HG03571 (cell line): ENCODE data around the gene ASPSCR1.
"Not testable (repeated sequence)": the region's sequence is repeated elsewhere in the genome, so short reads cannot be mapped to it uniquely, and the experiment has no call there.

ENCODE experiments used
- ATAC-seq: cut with Tn5 transposase; IDR thresholded peaks from one replicate; pipeline ENCODE4 v1.9.1; 2021; ENCODE audit not compliant: unreplicated experiment

The ASPSCR1 gene

DNA sequence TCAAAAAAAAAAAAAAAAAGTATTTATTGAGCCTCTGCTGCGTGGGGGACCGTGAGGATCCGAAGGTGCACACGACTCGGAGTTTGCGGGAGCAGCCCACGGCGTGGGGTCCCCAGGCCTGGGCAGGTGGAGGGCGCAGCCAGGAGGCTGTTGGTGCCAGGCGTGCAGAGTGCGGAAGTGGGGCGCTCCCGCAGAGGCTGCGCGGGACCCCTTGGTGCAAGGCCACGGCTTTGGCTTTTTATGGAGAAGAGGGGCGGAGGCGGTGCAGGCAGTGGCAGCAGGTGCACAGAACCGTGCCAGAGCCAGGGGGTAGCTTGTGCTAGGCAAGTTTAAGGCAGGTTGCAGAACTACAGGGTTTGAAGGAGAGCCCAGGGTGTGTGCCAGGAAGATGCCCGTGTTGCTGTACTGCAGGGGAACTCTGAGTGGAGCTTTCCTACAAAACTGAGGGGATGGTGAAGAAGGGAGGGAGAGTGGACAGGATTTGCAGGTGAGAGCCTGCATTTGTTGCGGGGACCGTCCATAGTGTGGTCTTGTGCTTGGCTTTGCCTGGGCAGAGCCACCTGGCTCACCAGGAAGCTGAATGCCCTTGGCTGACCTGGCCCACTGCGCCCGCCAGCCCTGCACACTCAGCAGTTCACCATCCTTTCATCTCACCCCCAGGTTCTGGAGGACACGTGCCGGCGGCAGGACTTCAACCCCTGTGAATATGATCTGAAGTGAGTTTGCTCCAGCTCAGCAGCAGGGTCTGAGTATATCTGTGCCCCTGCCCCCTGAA, 1.3 kb downstream of the ASPSCR1 start:
- ATAC-seq = no peak

DNA sequence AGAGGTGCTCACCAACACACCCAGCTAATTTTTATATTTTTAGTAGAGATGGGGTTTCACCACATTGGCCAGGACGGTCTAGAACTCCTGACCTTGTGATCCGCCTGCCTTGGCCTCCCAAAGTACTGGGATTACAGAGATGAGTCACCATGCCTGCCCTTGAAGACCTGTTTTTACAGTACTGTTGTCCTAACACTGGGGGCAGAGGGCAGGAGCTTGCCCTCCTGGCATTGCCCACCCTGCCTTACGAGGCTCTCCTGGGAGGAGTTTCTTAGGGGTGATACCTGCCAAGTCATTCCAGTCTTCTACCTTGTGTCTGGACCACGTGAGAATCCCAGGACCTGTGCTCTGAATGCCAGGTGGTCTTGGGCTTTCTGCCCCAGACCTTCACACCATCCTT, 2.7 kb downstream of the ASPSCR1 start:
- ATAC-seq = no peak

DNA sequence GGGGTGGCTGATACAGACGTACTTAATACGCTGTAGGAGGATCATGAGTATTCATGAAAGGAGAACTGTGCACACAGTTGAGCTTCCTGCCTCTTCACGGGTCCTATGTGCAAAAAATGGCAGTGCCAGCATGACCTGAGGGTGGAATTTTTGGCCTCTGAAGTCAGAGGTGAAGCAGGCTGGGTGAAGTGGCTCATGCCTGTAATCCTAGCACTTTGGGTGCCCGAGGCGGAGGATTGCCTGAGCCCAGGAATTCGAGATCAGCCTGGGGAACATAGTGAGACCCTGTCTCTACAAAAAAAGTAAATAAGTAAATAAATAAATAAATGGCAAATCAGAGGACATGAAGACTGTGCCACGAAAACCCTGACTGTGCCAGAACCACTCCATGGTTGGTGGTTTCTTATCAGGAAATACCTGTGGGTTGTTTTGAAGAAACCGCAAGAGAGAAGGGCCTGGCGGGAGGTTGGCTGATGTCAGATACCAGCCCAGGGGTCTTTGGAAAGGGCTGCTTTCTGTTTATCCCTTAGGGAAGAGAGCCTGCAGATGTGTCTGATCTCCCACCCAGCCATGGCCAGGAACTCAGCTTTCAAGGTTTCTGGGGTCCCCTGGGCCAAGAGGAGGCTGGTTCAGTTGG, 3.4 kb downstream of the ASPSCR1 start:
- no peak for ATAC-seq

DNA sequence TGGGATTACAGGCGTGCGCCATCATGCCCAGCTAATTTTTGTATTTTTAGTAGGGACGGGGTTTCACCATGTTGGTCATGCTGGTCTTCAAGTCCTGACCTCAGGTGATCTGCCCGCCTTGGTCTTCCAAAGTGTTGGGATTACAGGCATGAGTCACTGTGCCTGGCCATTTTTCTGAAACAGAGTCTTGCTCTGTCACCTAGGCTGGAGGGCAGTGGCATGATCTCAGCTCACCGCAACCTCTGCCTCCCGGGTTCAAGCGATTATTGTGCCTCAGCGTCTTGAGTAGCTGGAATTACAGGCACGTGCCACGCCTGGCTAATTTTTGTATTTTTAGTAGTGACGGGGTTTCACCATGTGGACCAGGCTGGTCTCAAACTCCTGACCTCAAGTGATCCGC, 4.1 kb downstream of the ASPSCR1 start:
- ATAC-seq = not testable (repeated sequence)

DNA sequence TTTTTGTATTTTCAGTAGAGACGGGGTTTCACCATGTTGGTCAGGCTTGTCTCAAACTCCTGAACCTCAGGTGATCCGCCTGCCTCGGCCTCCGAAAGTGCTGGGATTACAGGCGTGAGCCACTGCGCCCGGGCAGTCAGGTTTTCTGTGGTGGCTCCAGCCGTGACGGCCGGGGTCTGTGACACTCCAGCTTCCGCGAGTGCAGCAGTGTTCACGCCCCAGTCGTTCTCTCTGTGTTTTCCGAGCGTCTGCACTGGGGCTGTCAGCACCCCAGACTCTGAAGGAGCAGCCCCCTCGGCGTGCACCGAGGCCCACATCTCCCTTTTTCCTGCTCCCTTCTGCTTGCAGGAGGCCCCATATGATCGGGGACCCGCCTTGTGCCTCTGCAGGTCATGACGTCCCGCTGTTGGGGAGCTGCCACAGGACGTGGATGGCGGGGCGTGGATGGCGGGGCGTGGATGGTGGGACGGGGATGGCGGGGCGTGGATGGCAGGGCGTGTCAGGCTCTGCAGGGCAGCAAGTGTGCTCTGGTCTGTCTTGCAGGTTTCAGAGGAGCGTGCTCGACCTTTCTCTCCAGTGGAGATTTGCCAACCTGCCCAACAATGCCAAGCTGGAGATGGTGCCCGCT, 5.7 kb downstream of the ASPSCR1 start:
- ATAC-seq = no peak

DNA sequence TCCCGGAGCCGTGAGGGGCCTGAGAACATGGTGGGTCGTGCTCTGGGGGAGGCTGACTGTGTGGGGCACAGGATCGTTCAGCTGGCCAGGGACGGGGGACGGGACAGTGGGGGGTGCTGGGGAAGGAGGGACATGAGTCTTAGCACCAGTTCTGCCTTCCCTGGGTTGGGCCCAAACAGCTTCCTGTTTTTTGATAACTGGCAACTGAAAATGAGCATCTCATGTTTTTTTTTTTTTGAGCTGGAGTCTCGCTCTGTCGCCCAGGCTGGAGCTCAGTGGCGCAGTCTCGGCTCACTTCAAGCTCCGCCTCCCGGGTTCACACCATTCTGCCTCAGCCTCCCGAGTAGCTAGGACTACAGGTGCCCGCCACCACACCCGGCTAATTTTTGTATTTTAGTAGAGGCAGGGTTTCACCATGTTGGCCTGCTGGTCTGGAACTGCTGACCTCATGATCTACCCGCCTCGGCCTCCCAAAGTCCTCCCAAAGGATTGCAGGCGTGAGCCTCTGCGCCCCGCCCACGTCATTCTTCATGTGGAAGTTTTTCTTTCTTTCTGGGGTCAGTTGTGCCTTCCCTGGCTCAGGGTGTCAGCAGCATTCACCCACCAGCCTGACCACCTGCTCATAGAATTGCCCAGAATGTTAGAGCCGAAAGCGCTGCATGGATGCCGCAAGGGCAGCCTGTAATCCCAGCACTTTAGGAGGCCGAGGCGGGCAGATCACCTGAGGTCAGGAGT, 6.4 kb downstream of the ASPSCR1 start:
- no peak for ATAC-seq

DNA sequence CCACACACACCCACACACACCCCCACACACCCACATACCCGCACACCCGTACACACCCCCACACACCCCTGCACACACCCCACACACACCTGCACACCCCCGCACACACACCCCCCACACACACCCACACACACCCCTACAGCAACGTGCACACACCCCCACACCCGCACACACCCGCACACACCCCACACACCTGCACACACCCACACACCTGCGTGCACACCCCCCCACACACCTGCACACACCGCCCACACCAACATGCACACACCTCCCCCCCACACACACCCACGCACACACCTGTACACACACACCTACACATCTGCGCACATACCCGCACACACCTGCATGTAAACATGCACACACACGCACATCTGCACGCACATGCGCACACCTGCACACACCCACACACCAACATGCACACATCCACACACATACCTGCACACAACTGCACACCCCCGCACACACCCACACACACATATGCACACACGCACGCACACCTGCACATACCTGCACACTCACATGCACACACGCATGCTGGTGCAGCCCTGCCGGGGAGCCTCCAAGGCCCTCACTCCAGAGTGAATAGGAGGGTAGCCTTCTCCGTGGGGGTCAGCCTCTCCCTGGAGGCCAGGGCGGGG, 7.5 kb downstream of the ASPSCR1 start:
- ATAC-seq = no peak

DNA sequence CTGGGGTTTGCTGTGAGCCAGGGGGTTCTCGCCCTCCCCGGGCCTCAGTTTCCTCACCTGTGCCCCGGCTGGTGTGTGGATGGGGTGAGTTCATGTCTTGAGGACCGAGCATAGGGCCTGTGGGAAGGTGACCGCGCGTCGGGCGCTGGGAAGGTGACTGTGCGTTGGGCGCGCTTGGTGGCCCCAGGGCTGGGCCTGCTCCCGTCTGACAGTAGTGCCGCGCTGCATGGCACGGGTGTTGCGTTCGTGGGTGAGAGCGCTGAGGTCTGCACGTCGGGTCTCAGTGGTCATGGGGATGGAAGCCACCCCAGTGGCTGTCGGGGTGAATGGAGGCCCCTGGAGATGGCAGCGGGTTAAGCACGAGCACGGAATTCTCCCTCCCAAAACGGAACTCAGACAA, 9.2 kb downstream of the ASPSCR1 start:
- no peak for ATAC-seq

DNA sequence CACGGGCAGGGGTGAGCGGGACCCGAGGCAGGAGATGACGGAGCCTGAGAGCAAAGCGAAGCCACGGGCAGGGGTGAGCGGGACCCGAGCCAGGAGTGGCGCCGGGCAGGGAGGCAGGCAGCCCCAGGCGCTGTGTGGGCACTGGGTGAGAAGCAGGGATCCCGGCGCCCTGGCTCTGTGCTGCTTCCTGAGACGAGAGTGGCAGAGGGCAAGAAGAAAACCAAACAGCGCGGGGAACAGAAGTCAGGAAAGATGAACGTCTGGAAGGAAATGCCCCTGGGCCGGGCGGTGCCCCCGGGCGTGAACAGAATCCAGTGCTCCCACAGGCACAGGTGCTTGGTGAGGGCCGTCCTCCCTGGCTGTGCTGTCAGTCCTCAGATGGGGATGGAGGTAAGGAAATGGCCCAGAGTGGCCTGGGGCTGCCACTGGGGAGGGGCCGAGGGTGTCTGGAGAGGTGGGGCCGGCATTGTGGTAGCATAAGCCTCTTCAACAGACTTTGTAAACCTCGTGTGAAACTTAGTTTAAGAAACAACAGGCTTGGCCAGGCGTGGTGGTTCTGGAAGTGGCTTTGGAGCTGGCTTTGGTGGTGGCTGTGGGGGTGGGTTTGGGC, 9.8 kb downstream of the ASPSCR1 start:
- no peak for ATAC-seq

DNA sequence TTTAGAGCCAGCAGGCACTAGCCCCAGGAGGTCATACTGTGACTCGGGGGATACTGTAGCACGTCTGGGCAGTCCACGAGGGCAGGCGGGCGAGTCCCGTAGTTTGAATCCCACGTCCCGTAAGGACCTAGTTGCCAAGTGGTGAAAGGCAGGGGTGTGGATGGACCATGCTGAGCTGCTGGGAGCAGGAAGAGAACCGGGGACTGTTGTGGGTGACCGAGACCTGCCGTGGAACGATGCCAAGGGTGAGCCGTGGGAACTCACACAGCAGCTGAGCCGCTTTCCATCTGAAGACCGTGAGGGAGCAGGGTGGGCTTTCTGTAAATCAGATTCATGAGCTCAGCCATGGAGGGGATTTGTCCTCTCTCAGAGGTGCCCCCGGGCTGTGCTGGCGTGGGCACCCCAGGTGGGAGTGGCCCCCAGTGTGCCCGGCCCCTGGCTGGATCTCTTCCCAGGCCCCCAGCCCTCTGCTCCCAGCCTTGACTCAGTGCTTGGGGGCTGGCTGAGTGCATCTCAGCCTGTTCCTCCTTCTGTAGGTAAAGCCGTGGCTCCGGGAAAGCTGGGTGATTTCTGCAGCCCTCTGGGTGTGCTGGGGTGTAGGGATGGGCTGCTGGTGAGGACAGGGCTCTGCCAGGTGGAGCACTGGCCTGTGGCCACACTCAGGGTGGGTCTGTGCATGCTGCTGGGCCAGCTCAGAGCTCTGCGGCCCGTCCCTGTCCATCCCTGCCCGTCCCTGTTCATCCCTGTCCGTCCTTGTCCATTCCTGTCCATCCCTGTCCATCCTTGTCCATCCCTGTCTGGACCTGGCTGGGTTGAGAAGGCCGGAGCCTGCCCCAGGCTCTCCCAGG, 13.6 kb downstream of the ASPSCR1 start:
- ATAC-seq = no peak

DNA sequence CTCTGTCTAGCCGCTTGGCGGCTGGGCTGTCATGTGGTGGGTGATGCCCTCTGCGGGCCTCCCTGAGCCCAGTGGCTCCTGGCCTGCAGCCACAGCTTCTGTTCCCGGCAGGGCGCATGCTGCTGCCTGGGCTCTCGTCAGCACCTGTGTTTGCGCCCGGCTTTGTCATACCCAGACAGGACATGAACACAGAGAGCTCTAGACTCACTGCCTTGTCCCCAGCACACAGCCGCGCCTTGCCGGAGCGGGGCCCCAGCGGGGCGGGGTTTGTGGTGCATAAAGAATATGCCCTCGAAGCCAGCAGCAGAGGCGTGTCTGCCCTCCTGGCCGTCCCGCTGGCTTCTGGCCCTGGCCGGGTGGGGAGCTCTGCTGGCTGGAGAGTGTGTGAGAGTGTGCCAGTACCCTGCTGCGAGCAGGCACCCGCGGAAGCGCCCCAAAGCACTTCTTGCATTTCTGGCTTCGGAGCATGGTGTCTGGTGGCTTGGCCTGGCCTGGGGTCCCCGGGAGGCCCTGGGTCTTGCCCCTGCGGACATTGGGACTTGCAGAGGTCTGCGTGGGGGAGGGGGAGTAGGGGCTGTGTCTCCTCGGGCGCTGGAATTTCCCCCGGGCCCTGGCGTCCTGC, 14.4 kb downstream of the ASPSCR1 start:
- no peak for ATAC-seq

DNA sequence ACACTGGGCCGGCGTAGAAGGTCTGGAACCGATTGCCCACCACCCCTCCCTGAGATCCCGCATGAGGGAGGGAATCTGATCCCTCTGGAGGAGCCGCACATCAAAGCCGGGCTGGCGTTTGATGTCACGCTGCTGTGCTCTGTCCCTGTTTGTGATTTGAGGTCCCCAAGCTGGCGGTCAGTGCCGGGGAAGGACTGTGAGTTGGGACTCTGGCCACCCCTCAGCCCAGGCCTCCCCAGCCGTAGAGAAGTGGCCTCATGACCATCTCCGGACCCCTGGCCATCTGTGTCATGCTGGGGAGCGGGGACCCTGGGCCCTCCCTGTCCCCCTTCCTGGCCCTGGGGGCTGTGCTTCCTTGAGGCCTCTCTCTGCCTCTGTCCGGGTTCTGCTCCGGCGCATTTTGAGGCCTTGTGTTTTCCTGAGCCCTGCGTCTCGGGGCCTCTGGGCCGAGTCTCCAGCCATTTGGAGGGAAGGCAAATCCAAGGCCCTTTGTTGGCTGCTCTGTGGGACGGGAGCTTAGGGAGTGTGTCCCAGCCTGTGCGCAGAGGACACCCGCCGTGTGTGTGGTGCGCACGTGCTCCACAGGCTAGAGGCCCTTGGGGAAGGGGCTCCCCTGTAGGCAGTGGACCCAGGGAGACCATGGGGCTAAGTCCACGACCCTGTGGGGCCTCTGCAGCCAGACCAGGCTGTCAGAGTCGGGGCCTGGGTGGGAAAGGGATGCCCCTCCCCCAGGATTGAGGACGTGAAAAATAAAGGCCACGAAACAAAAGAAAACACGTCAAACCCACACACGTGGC, 15.1 kb downstream of the ASPSCR1 start:
- no peak for ATAC-seq

DNA sequence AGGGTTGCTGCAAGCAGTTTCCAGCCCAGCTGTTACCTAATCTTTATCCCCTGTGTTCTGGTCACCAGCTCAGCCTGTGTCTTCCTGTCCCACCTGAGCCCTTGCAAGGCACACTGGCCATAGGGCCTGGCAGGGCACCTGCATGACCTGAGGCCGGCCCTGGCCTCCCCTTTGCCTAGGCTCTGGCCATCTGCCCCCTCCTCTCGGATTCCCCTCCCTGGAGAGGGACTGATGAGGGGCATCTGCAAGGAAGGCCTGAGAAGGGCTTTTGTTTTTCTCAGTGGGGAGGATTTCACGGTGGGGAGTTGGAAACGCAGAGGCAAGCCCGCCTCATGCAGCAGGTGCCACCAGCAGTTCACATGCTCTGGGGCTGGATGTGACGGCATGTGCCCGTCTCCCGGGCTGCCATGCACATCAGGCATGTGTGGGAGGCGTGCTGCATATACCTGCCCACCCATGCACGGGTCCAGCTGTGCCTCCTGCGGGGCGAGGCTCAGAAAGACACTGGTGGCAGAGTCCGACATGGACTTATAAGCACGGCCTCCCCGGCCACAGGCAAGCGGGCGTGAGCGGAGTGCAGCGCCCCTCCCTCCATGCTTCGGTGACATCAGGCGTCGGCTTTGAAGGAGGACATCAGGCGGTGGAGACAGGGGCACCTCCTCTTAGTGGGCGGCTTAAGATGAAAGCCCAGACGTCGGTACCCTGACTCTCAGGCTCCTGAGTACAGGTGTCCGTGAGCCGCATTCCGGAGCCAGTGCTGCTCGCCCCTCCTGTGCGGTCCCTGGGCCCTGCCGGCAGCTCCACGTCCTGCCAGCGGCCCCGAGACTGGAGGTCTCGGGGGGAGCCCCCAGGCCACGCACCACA, 16.5 kb downstream of the ASPSCR1 start:
- no peak for ATAC-seq

DNA sequence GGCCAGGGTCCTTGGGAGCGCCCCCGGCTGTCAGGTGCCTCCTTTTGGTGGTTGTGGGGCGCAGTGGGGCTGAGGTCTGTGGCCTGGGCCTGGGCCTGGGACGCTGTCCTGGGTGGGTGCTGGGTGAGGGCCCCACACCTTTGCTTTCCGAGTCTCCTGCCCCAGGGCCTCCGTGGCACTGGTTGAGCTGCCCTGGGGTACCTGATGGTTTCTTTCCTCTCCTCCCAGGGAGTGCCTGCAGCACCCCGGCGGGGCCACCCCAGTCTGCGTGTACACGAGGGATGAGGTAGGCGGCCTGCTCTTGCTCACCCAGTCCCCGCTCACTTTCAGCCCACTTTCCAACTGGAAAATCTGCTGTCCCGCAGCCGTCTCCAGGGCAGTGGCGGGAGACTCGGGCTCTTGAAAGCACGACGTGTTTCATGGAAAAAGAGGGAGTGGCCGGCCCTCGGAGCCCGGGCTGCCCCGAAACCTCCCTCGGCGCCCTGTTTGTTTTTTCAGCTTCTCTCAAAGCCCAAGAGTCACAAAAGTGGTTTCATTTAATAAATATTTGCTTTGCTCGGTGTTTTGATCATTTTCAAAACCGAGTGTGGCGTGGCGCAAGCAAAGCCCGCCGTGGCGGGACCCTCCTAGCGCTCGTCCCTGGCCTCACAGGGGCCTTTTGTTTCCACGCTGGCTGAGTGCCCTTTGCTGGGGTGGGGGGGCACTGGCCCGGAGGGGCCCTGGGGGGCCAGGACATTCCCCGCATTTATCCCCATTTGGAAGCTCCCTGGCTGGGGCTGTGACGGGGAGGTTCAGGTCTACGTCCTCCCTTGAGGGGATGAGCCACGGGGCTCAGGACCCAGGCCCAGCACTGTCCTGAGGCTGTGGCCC, 17.4 kb downstream of the ASPSCR1 start:
- no peak for ATAC-seq

DNA sequence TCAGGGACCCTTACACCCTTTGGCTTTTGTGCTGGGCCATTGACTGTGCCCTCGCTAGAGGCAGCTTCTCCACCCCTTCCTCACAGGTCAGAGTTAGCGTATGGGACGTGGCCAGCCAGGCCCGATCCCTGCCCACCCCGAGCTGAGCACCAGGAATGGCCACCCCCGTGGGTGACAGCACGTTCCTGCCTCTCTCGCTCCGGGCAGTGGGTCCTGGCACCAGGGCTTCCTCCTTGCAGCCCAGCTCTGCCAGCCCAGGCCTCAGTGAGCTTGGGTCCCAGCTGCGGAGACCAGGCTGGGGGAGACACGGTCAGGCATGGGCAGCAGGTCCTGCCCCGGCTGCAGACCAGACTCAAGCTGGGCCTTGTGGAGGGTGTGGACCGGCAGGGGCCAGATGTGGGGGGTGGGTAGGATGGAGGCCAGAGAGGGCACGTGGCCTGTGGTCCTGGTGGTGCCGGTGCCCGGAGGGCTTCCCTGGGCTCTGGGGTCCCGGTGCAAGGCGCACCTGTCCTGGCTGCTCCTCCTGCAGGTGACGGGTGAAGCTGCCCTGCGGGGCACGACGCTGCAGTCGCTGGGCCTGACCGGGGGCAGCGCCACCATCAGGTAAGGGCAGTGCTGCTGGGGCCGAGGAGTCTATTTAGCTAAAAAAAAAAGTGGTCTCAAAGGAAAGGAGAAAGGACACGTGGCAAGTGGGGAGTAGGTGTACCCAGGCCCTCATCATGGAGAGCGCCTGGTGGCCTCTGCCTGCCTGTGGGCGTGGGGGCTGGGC, 18.2 kb downstream of the ASPSCR1 start:
- ATAC-seq = no peak

DNA sequence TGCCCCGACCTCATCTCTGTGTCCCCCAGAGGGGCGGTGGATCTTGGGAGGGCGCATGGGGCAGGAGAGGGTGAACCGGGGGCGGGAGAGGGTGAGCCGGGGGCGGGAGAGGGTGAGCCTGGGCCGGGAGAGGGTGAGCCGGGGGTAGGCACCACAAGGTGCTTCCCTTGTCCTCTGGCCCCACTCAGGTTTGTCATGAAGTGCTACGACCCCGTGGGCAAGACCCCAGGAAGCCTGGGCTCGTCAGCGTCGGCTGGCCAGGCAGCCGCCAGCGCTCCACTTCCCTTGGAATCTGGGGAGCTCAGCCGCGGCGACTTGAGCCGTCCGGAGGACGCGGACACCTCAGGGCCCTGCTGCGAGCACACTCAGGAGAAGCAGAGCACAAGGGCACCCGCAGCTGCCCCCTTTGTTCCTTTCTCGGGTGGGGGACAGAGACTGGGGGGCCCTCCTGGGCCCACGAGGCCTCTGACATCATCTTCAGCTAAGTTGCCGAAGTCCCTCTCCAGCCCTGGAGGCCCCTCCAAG, 18.9 kb downstream of the ASPSCR1 start:
- no peak for ATAC-seq
